OCI-LY7 (cell line): ENCODE results near the gene IER3. TPM values are rescaled to one million over a fixed set of nuclear protein-coding genes. Genes with fewer than 3 reads are reported as not detected.

Experiments
- BruUV-seq: library from RNA; stranded (reverse); fragments of 400-500 nt; replicated peaks from 2 replicates; lab custom pipeline; 2021; lab: Mats Ljungman, UMichigan
- CTCF ChIA-PET: fragments of 300-600 bp; sonication (Branson Sonifier 250); formaldehyde crosslinking; loops from one replicate; lab custom pipeline; 2022; ENCODE audit warnings: antibody characterized with exemption; ENCODE audit not compliant: unreplicated experiment; lab: Charles Lee
- POLR2A ChIA-PET: fragments of 300-600 bp; sonication (Branson Sonifier 250); formaldehyde crosslinking; loops from one replicate; lab custom pipeline; 2022; ENCODE audit warnings: antibody characterized with exemption; lab: Charles Lee
- DNase-seq: peaks from one replicate; pipeline ENCODE4 v3.0.0-alpha.2; 2015; ENCODE audit warnings: low spot score
- H2AFZ ChIP-seq: fragments of 200-600 bp; sonication (generic), shearing (Covaris generic); 2 replicates; pipeline ENCODE4 v1.6.1; 2014; ENCODE audit warnings: mild to moderate bottlenecking, antibody characterized with exemption, low read length, moderate library complexity
- H3K27ac ChIP-seq: fragments of 200-600 bp; sonication (generic); 2 replicates; pipeline ENCODE4 v1.5.1; 2014; ENCODE audit warnings: mixed run types, low read depth, mild to moderate bottlenecking, moderate library complexity, low read length, inconsistent platforms; ENCODE audit not compliant: poor library complexity, severe bottlenecking
- H3K36me3 ChIP-seq: fragments of 200-600 bp; sonication (generic); 2 replicates; pipeline ENCODE4 v1.6.1; 2014; ENCODE audit warnings: mild to moderate bottlenecking, antibody characterized with exemption, low read length, moderate library complexity, mixed read lengths; ENCODE audit not compliant: insufficient read depth
- H3K4me1 ChIP-seq: fragments of 200-600 bp; sonication (generic); 2 replicates; pipeline ENCODE4 v1.5.1; 2014; ENCODE audit warnings: mild to moderate bottlenecking, low read length; ENCODE audit not compliant: insufficient read depth, poor library complexity, severe bottlenecking
- H3K4me2 ChIP-seq: fragments of 200-600 bp; sonication (generic); 2 replicates; pipeline ENCODE4 v1.6.1; 2014; ENCODE audit warnings: mild to moderate bottlenecking, low read length
- H3K4me3 ChIP-seq: fragments of 200-600 bp; sonication (generic); 2 replicates; pipeline ENCODE4 v1.5.1; 2014; ENCODE audit warnings: mild to moderate bottlenecking, low read depth, low read length; ENCODE audit not compliant: poor library complexity, severe bottlenecking
- H3K79me2 ChIP-seq: fragments of 200-600 bp; sonication (generic); 2 replicates; pipeline ENCODE4 v1.6.1; 2016; ENCODE audit warnings: low read depth, mild to moderate bottlenecking, low read length, moderate library complexity, mixed read lengths; ENCODE audit not compliant: insufficient read depth
- H3K9me2 ChIP-seq: fragments of 200-600 bp; sonication (generic); 2 replicates; pipeline ENCODE4 v1.6.1; 2016; ENCODE audit warnings: mild to moderate bottlenecking, low read length, mixed read lengths; ENCODE audit not compliant: insufficient read depth
- H3K9me3 ChIP-seq: fragments of 200-600 bp; sonication (generic); 2 replicates; pipeline ENCODE4 v1.6.1; 2014; ENCODE audit warnings: mild to moderate bottlenecking, mixed run types, low read length, mixed read lengths
- H4K20me1 ChIP-seq: fragments of 200-600 bp; sonication (generic); 2 replicates; pipeline ENCODE4 v1.6.1; 2014; ENCODE audit warnings: mild to moderate bottlenecking, antibody characterized with exemption, low read length, moderate library complexity, mixed read lengths; ENCODE audit not compliant: insufficient read depth
- CTCF ChIP-seq: fragments of 200-600 bp; sonication (generic); conservative IDR thresholded peaks from 2 replicates; pipeline ENCODE4 v1.5.1; 2014; ENCODE audit warnings: mild to moderate bottlenecking, antibody characterized with exemption, low read length, moderate library complexity, mixed read lengths
- EZH2phosphoT487 ChIP-seq: fragments of 200-600 bp; sonication (generic); IDR thresholded peaks from 2 replicates; pipeline ENCODE4 v1.6.1; 2018; ENCODE audit warnings: low read depth, borderline replicate concordance, mild to moderate bottlenecking, mixed run types, antibody characterized with exemption, low read length, moderate library complexity, mixed read lengths
- intact Hi-C: fragments of 100-400 bp; cut with micrococcal nuclease; formaldehyde crosslinking; loops from one replicate; pipeline ENCODE4 v1.10.0; 2022; ENCODE audit not compliant: unreplicated experiment
- total RNA-seq, 2 experiments: library from RNA; depleted of rRNA in 1 of 2; stranded (reverse); fragments of >200 nt in 1 of 2; shearing (Covaris generic) in 1 of 2; gene quantifications; 2 replicates each; pipeline ENCODE4 v1.2.3, GENCODE V29; 2014 to 2022

Gene IER3
- total RNA-seq, 2 experiments from 2014 or later, result 1.3 to 2.8 TPM

DNA sequence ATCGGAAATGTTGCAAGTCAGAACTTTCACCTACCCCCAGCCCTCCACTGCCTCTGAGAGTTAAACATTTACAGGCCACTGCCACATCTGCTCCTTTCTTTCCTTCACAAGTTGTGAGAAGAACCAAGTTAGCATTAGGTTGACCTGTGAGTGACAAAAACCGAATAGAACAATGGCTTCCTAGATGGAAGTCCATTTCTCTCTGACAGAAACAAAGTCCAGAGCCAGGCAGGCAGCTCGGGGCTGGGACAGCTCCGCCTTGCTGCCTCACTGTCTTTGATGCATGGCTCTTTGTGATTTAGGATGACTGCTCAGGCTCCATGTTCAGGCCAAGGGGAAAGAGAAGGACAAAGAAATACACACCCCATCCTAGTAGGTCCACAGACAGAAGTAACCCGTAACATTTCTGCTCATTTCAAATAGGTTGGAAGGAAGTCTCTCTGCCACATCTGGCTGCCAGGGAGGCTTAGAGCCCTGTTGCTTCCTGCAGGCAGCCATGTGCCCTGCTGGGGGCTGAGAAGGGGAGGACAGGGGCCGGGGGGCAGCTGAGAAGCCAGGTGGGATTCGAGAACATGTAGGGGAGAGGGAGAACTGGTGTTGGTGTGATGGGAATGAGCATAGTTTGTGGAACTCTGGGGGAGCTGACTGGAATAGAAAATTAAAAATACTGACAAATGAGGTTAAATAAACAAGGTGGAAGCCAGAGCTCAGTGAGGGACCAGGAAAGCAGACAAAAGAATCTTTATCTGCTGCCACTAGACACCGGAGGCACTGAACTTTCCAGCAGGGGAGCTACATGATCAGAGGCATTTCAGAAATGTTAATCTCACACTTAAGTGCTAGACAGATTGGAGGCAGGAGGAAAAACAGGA is 19.5 kb upstream of the IER3 start:
- Histone ChIP-seq H3K4me1 (peaks cover 12% of the 10 kb centered on the region), H3K4me3 (no peak overlapping the region), H3K9me2 (no peaks in the 10 kb centered on the region), H3K4me2 (no peak overlapping the region), H4K20me1 (no peaks in the 10 kb centered on the region), H3K9me3 (no peaks in the 10 kb centered on the region), H2AFZ (no peak overlapping the region), H3K79me2 (no peaks in the 10 kb centered on the region), H3K27ac (no peak overlapping the region), H3K36me3 (no peaks in the 10 kb centered on the region)
- DNase-seq, result no peak
- no TSS peak for BruUV-seq
- TF ChIP-seq CTCF (no peak), EZH2phosphoT487 (no peak)
- ChIA-PET POLR2A (interaction anchor here (0.6 kb wide), 1 partner anchor 24 kb away, joined by 4 read pairs; no protein-coding TSS in a partner anchor), CTCF (no interaction called here)
- intact Hi-C loops, result no loop called here

DNA sequence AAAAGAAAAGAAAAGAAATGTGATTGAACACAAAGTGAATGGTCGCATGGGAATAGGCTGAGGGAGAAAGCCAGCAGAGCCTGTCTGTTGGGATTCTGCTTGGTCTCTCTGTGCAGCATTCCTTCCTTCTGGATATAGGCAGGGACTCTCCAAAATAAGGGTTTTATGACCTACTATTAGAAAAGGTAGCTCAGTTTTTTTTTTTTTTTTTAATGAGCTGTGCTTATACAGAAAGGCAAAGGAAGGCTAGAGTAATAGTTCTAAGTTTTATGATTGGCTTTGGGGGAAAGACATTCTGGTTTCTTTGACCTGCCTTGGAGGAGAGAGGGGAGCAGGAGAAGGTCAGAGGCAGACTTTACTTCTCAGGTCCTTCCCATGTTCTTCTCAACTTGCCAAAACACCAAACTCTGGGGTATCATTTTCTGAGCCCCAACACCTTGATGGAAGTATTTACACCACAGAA is 18.8 kb upstream of the IER3 start:
- peaks cover 16% of the 10 kb centered on the region for H3K4me1 ChIP-seq
- no peak for DNase-seq
- H3K9me3 ChIP-seq, result no peaks in the 10 kb centered on the region
- intact Hi-C loops, result no loop called here
- TF ChIP-seq EZH2phosphoT487 (no peak), CTCF (no peak)
- H2AFZ ChIP-seq, result no peak overlapping the region
- H3K4me2 ChIP-seq, result no peak overlapping the region
- H3K79me2 ChIP-seq, result no peaks in the 10 kb centered on the region
- no peak overlapping the region for H3K27ac ChIP-seq
- no peaks in the 10 kb centered on the region for H4K20me1 ChIP-seq
- no TSS peak for BruUV-seq
- no peaks in the 10 kb centered on the region for H3K9me2 ChIP-seq
- no peaks in the 10 kb centered on the region for H3K36me3 ChIP-seq
- ChIA-PET POLR2A (interaction anchor here (0.6 kb wide), 3 partner anchors 24 to 1548 kb away, joined by 3 to 4 read pairs (median 3); no protein-coding TSS in a partner anchor), CTCF (no interaction called here)
- H3K4me3 ChIP-seq, result no peak overlapping the region
